ENCODE measurements around the gene ZC3H12C.
"Not testable (repeated sequence)": the region's sequence is repeated elsewhere in the genome, so short reads cannot be mapped to it uniquely, and the experiment has no call there.

ZC3H12C gene

GRCh38 chr11:110186456-110186855 is 93.3 kb downstream of the ZC3H12C start:
- DNase-seq: no peak

- no peak for DNase-seq
Measured at GRCh38 chr11:110186867-110187266, 93.7 kb downstream of the ZC3H12C start.

GRCh38 chr11:110187731-110188130 is 94.5 kb downstream of the ZC3H12C start:
- DNase-seq: no peak

GRCh38 chr11:110190885-110191284 is 97.7 kb downstream of the ZC3H12C start:
- no peak for DNase-seq

GRCh38 chr11:110192604-110193282 is 99.6 kb downstream of the ZC3H12C start:
- peak; percentile 50 for DNase-seq

- not testable (repeated sequence) for DNase-seq
Measured at GRCh38 chr11:110194211-110194766, 101.1 kb downstream of the ZC3H12C start.

GRCh38 chr11:110196241-110196754 is 103.1 kb downstream of the ZC3H12C start:
- no peak for DNase-seq

GRCh38 chr11:110196884-110197420 is 103.8 kb downstream of the ZC3H12C start:
- DNase-seq: no peak

- no peak for DNase-seq
Measured at GRCh38 chr11:110198031-110198729, 105.0 kb downstream of the ZC3H12C start.

- DNase-seq: peak; percentile 36
Measured at GRCh38 chr11:110199184-110199981, 106.2 kb downstream of the ZC3H12C start.

GRCh38 chr11:110200241-110200640 is 107.0 kb downstream of the ZC3H12C start:
- DNase-seq: no peak

- DNase-seq: no peak
Measured at GRCh38 chr11:110200836-110201235, 107.6 kb downstream of the ZC3H12C start.

GRCh38 chr11:110207123-110207522 is 113.9 kb downstream of the ZC3H12C start:
- no peak for DNase-seq

- DNase-seq: not testable (repeated sequence)
Measured at GRCh38 chr11:110208678-110209312, 115.6 kb downstream of the ZC3H12C start.

- not testable (repeated sequence) for DNase-seq
Measured at GRCh38 chr11:110209313-110209694, 116.1 kb downstream of the ZC3H12C start.

- no peak for DNase-seq
Measured at GRCh38 chr11:110217223-110217877, 124.2 kb downstream of the ZC3H12C start.

GRCh38 chr11:110217936-110218335 is 124.7 kb downstream of the ZC3H12C start:
- no peak for DNase-seq

- no peak for DNase-seq
Measured at GRCh38 chr11:110219006-110219785, 126.0 kb downstream of the ZC3H12C start.

Measured in GF-D8 (cell line).